Left renal cortex interstitium (tissue), 4 donors: Measurements from ENCODE around the gene DOCK2. TPM values are rescaled to one million over a fixed set of nuclear protein-coding genes. Genes with fewer than 3 reads are reported as not detected.
A peak's percentile ranks its signal among the peaks of the same experiment; 100 is the strongest.

ENCODE experiments used
- DNase-seq, 4 donors: peaks; one replicate each; pipeline ENCODE4 v3.0.0-alpha.2; 2013; ENCODE audit warnings: low read depth in 4 of 4, low spot score in 2 of 4, missing footprints in 1 of 4
- polyA plus RNA-seq, 4 donors: library from polyadenylated mRNA; unstranded; fragments of 120-200 nt; gene quantifications; one replicate each; pipeline ENCODE4 v1.2.1, GENCODE V29; 2013; ENCODE audit not compliant: insufficient read length in 4 of 4

Gene DOCK2
- polyA plus RNA-seq, 4 donors, result 2.1 to 3.4 (median 3.0) TPM

DNA sequence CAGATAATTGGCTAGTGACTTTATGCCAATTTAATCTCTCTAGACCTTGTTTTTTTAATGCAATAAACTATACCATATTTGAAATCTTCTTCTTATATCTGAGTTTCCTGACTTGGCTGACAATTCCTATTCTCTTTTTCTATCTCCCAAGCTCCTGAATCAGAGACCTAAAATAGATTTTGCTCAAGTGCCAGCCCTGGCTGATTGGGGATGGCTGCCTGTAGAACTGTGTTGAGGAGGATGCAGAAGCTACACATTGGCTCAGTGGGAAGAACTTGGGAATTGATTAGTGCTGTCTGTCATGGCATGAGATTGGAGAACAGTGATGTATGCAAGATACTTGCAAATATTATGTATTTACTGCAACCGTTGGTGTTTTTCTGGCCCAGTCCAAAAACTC, 210.4 kb downstream of the DOCK2 start:
- DNase-seq, result no peak

DNA sequence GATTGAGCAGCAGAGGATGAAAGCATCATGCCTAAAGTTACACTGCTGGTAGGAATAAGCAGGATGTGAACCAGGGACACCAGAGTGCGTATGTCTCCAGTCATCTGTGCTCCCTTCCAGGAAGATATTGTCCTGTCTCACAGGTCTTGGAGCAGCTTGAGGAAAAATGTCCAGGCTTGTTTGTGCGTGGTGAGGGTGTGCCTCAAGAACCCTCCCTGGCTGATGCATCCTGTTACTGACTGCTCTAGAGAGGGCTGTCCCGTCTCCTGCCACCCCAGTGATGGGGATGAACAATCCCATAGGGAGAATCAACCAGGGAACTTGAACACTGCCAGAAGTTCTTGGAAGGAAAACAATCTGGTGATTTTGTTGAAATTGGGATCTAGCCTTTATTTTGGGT, 211.2 kb downstream of the DOCK2 start:
- DNase-seq, result no peak

DNA sequence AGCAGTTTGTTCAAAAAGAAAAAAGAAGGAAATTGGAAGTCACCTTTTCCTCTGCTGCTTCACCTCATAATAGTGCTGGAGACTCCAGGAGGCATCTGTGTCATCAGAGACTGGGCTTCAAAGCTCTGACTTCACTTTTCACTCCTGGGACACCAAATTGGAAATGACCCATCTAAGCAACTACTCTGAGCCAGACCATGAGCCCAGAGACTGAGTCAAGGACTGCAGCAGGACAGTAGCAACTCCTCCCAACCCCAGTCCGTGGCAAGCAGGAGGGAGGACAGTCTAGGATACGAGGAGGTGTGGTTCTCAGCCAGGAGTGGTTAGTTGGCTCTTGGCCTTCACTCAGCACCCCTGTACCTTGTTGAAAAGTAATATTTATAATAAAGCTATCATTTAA, 211.7 kb downstream of the DOCK2 start:
- no peak for DNase-seq

DNA sequence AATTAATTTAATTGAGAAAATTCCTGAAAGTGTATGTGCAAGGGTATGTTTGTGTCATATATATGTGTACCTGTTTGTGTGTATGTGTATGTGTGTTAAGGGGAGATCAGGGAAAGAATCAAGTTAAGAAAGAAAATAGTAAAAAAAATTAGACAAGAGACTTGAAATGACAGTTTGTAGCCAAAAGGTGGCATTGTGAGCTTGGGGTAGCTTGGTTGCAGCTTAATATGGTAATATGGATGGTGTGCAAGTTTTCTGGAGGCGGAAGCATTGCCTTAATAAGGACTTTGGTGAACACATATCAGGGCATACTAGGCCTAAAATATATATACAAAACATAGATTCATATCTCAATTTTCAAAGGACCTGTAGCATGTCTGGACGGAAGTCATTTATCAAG, 213.3 kb downstream of the DOCK2 start:
- DNase-seq, result no peak

DNA sequence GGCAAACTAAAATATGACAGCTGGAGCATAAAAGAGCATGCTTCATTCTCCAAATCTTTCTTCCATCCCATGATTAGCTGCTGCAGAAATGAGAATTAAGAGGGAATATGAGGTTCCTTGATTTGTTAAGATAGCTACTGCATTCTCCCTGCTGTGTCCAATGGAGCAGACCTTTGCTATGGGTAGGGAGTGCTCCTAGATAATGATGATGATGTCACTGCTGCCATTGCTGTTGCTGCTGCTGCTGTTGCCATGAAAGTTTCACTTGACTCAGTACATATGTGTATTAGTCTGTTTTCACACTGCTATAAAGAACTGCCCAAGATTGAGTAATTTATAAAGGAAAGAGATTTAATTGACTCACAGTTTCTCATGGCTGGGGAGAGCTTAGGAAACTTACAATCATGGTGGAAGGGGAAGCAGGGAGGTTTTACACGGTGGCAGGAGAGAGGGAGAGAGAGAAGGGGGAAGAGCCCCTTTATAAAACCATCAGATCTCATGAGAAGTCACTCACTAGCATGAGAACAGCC, 214.3 kb downstream of the DOCK2 start:
- no peak for DNase-seq

DNA sequence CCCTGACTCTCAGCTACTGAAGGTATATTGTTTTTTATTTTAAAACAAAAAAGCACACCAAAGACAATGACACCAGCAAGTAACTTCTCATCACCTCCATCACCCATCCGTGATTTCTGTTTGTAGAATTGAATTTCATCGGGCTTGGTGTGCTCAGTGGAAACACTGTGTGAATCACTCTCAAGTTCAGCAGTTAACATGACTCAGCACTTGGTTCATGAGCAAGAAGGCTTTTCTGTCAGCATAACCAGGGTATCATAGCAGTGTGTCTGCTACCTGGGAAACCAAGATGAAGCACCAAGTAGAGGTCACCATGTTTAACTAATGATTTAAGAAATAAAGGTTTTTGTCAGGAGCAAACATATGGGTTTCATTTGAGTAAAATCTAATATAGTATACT, 219.5 kb downstream of the DOCK2 start:
- DNase-seq, result no peak

DNA sequence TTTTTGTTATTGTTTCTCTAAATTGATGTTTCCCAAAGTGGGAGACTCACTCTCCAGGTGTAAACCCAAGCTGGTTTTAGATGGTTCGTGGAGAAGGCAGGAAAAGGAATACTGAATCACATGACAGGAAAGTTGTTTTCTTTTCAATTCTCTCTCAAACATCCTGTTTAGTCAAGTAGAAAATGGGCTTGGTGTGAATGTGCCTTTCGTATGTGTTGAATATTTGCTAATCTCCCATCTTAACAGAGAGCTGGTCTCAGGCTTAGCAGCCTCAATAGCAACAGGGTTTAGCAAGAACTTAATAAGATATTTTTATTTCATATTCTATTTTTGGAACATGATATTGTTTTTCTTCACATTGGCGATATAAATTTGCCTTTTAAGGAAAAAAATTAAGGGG, 223.5 kb downstream of the DOCK2 start:
- no peak for DNase-seq

DNA sequence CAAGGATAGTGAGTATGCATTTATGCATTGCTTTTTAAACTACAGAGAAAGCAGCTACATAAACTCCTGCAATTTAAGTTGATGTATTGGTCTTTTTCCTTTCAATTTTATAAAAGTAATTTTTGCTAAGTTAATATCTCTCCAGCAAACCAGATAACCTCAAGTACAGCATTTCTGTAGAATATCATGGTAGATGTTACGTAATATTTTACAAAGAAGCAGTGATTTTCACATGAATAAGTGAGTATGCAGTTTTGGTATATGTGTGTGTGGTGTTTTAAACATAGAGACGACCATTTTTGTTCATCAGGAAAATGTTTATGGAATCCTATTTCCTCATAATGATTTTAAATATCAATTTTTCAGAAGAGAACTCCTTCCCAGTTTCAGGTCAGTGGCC, 224.4 kb downstream of the DOCK2 start:
- DNase-seq, result no peak

DNA sequence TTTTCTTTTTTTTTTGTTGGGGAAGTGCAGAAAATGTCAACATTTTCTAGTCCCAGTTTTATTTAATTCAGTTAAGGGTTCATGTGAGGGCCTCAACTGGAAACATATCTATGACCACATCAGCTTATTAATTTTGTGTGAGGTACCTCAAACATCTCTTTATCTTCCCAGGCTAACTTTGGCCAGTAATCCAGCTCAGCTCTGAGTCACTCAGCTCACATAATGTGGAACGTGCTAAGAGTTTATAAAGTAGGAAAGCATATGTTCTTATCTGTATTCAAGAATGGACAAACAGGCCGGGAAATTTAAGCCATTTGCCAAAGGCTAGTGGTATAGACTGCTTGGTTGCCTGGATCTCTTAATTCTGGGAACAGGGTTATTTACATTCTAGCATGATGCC, 224.9 kb downstream of the DOCK2 start:
- DNase-seq, result no peak

DNA sequence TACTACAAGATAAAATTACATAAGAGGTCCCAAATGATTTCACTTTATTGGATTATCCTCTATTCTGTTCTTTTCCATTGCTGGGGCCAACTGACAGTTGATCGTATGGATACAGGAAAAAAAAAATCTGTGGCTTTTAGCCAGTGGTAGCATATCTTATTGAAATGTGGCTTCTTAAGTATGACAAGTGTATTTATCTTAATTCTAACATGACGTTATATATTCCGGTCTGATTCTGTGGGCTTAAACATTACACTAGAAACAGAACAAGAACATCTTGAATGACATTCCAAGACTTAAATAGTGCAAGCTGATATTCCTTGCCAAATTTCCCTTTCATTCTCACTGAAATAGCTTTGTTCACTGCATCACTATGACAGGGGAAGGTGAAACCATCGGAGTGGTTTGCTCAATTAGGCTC, 225.3 kb downstream of the DOCK2 start:
- no peak for DNase-seq

DNA sequence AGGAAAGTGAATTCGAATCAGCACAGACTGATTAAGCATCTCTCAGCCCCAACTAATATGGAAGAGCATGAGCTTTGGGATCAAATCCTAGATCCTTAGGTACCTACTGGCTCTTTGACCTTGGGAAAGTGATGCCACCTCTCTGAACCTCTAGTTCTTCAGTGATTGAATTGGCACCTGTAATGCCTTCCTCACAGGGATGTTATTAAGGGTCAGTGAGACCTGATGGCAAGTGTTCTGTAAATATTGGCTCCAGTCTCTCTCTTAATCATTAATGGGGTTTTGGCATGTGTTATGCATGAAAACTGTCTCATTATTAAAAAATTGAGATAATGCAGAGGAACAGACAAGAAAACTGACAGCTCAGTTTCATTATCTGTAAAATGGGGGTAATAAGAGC, 227.4 kb downstream of the DOCK2 start:
- no peak for DNase-seq

DNA sequence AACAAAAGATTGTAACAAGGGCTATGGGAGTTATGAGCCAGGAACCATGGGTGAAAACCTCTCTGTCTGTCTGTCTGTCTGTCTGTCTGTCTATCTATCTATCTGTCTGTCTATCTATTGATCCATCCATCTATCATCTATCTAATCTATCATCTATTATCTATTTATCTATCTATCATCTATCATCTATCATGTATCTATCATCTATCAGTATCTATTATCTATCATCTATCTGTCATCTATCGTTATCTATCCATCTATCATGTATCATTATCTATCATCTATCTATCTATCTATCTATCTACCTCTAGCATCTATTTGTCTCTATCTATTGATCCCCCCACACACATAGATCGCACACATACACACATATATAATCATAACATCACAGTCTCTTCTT, 230.3 kb downstream of the DOCK2 start:
- no peak for DNase-seq

DNA sequence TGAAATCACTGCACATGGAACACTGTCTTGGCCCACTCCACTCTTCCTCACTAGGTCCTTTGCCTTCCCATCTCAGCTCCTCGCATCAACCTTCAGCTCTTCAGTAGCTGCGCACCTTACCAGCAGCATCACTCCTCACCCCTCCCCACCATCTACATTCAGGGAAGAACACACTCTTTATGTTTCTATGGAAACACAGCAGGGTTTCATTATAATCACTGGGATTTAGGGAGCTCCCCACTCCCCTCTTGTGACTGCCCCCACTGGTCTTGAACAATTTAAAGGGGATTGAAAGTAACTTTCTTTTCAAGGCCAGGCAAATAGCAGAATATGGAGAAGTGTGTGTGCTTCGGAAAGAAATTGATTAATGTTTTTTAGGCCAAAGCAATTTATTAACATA, 232.0 kb downstream of the DOCK2 start:
- no peak for DNase-seq

DNA sequence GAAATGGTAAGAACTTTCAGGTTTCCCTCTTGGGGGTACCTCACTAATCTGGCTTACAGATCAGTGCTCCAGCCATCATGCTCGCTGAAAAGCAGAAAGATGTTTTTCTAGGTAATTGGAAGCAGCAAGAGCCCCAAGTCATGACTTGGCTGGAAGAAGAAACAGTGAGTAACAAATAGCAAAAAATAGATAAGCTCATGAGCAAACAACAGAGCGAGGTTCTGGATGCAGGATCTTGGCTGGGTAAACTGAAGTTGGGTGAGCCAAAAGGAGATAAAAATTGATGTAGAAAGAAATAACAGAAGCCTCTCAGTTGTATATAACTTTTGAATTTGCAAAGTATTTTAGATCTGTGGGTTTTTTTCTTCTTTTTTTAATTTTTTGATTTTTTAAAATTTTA, 233.1 kb downstream of the DOCK2 start:
- no peak for DNase-seq

DNA sequence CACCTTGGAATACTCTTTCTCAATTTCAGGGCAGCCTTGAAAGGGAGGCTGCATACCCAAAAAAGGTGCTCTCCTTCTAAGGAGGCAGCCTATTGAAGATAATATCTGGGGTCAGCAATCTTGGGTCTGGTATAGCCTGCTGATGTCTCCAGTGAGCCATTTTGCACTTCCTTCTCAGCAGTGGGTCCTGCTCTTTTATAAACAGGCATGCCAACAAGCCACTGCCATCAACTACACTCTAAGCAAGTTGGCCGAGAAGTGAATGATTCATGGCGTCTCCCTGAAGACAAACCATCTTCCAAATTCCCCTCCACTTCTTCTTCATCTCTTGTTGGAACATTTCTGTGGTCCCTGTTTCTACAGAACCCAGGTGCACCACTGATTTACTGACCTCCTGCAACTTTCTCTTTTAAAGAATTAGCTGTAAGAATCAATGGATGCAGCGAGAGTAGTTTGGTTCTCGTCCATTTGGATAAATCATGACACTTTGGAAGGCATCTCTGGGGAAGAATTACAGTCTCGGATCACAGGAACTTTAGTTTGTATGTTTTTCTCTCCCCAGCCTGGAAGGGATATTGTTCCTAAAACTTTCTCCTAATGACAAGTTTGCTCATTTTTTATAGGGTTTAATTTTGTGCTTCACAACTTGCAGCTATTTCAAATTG, 234.9 kb downstream of the DOCK2 start:
- no peak for DNase-seq

DNA sequence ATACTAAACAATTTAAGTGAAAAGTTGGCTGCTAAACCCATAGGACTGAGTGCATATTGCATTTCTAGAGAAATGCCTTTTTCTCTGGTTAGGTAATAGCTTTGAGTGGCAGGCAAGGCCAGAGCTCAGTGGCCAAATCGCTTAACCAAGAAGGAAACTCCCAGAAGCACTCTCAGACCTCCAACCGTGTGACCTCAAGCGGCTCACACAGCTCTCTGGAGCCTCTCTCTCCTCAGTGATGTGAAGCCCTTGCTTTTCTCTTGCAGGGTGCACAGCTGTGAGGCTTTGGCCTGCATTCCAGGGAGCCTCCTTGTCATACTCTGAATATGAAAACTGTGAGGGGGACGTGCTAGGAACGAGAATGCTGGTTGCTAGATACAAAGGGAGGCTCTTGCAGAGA, 236.6 kb downstream of the DOCK2 start:
- peak in 2 of 4 donors; percentile 13 to 16 for DNase-seq

DNA sequence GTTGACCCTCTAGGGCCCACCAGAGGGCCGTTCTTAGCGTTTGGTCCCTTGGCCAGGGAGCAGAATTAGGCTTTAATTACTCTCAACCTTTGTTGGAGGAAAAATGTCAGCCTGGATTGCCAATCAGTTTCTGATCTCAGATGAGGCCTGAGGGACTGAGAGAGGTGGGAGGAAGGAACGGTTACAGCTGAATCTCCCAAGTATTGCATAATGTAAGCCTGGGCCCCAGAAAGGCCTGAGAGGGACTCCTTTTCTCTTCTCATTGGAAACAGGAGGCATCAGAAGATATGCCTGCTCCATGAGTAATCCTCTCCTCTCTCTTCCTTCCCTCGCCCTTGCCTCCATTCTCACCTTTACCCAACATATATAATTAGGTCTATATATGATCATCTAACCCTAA, 237.5 kb downstream of the DOCK2 start:
- DNase-seq, result no peak

DNA sequence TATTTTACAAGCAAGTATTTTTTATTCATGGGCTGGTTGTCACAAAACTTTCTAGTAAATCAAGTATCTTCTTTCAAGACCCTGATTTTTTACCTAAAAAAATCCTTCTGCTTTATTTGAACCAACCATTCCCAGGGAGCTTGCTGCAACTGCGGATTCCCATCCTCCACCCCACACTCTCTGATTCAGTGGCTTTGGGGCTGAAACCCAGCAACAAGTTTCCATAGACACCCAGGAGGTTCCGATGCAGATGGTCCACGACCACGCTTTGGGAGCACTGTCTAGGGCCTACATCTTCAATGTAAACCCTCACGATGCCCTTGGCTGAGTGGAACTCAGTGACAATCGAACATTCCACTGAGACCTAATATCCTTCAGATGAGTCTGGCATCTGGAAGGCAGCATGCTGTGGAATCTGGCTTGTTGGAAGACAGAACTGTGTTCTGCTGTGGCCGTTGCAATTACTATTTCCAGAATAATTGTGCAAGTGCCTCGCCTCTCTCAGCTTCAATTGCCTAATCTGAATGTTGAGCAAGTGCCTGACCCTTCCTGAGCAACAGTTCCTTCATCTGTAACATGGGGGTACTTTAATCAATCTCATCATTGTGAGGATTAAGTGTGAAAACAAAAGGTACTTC, 238.1 kb downstream of the DOCK2 start:
- peak in 1 of 4 donors; percentile 10 for DNase-seq

DNA sequence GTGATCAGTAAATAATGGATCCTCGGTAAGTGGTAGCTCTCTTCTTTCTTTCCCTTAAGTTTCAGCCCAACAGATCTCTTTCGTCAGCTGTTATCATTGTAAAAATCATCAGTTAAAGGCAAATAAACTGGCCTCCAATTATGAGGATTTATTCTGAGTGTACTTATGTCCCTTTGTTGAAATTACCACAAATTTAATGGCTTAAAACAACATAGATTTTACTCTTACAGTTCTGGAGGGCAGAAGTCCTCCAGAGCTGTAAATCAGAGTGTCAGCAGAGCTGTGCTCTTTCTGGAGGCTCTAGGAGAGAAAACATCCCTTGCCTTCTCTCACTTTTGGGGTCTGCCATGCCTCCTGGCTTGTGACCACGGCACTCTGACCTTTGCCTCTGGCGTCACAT, 238.7 kb downstream of the DOCK2 start:
- DNase-seq, result peak; percentile 13 to 49 (median 22)

DNA sequence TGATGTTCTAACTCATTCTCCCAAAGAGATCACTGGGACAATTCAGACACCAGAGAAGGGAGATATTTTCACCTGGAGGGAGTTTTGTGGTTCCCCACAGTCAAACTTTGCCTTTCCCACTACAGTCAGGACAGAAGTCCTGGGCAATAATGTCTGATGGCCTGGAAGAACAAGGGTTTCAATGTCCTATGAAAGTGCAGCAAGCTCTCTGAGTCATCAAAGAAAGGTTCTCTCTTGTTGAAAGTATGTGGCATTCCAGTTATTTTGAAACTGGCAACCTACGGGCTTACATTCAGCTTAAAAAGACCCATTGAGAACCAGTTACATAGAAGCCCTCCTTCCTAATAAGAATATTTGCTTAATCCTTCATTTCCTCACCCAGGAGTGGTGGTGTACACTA, 239.3 kb downstream of the DOCK2 start:
- DNase-seq, result no peak

DNA sequence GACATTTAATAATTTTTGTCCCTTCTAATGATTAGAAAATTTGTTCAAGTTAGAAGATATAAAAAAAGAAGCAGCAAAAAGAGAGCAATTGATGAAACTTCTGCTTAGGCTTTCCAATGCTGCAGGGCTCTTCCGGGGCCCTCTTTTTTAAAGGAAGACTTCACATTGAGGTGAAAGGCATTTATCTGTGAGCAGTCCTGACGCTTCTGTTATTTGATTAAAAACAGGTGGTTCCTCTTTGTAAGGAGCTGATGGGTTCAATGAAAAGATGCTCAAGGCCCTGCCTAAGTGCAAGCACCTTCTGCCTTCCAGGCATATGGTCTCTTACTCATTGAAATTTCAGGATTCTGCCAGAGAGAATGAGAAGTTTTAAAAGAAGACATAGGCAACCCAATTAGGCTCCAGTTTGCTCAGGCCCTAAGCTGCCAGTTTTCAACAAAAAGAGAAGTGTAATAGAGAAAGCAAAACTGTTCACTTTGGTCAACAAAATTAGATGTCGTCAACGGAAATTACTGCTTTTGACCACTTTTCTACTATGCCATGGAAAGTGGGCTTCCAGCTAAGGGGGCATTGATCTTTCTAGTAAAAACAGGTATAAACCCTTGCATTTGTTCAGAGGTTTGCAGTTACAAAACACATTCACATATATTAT, 243.1 kb downstream of the DOCK2 start:
- no peak for DNase-seq

DNA sequence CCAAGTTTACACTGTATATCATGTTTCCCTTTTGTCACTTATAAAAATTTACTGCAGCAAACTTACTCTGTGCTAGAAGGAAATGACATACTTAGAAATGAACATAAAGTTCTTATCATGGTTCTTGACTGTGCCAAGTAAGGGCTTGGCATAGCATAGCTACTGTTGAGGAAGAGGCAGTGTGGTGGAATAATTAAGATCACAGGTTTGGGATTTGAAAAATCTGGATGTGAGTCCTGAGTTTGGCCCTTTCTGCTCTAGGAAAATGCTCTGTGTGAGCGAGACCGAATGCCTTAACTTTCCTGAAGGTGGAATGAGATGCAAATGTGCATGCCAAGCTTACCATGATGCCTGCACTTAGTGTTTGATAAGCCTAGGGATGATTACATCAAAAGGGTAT, 243.7 kb downstream of the DOCK2 start:
- no peak for DNase-seq
